Loucy (cell line): ENCODE measurements around the gene GTF3C4.

ENCODE experiments used
- H2AFZ ChIP-seq: fragments of 200-600 bp; sonication (generic); 2 replicates; pipeline ENCODE4 v1.6.0; 2016; ENCODE audit warnings: antibody characterized with exemption, mild to moderate bottlenecking, low read length, moderate library complexity
- H3F3A ChIP-seq: fragments of 200-600 bp; 2 replicates; pipeline ENCODE4 v1.6.0; 2016; ENCODE audit warnings: antibody characterized with exemption, low read depth, mild to moderate bottlenecking
- H3K27me3 ChIP-seq: fragments of 200-600 bp; sonication (generic); 2 replicates; pipeline ENCODE4 v1.6.1; 2014; ENCODE audit warnings: low read length, mild to moderate bottlenecking; ENCODE audit not compliant: insufficient read depth, poor library complexity, severe bottlenecking
- H3K36me3 ChIP-seq: fragments of 200-600 bp; sonication (generic); 2 replicates; pipeline ENCODE4 v1.6.1; 2016; ENCODE audit warnings: low read length; ENCODE audit not compliant: insufficient read depth
- H3K4me1 ChIP-seq: fragments of 200-600 bp; sonication (generic); 2 replicates; pipeline ENCODE4 v1.5.1; 2014; ENCODE audit warnings: low read length, mild to moderate bottlenecking; ENCODE audit not compliant: insufficient read depth, poor library complexity, severe bottlenecking
- H3K4me2 ChIP-seq: fragments of 200-600 bp; sonication (generic); 2 replicates; pipeline ENCODE4 v1.6.0; 2014; ENCODE audit warnings: antibody characterized with exemption, low read length, low read depth, mild to moderate bottlenecking; ENCODE audit not compliant: poor library complexity, severe bottlenecking
- H3K4me3 ChIP-seq: fragments of 200-600 bp; sonication (generic); 2 replicates; pipeline ENCODE4 v1.5.1; 2014; ENCODE audit warnings: low read length, mild to moderate bottlenecking, mixed read lengths; ENCODE audit not compliant: poor library complexity, severe bottlenecking
- H3K79me2 ChIP-seq: fragments of 200-600 bp; sonication (generic); 2 replicates; pipeline ENCODE4 v1.6.1; 2014; ENCODE audit warnings: low read length; ENCODE audit not compliant: insufficient read depth
- H3K9ac ChIP-seq: fragments of 200-600 bp; sonication (generic); 2 replicates; pipeline ENCODE4 v1.6.0; 2014; ENCODE audit warnings: mild to moderate bottlenecking, low read depth, low read length, moderate library complexity; ENCODE audit not compliant: poor library complexity, severe bottlenecking
- H3K9me2 ChIP-seq: fragments of 200-600 bp; sonication (generic); replicated peaks from 2 replicates; pipeline ENCODE4 v1.6.1; 2016; ENCODE audit warnings: low read depth, low read length, mixed read lengths
- H3K9me3 ChIP-seq: fragments of 200-600 bp; sonication (generic); 2 replicates; pipeline ENCODE4 v1.6.1; 2014; ENCODE audit warnings: mild to moderate bottlenecking, antibody characterized with exemption, low read length, low read depth; ENCODE audit not compliant: insufficient read depth
- H4K20me1 ChIP-seq: fragments of 200-600 bp; sonication (generic); 2 replicates; pipeline ENCODE4 v1.6.0; 2014; ENCODE audit warnings: antibody characterized with exemption, low read length, mild to moderate bottlenecking; ENCODE audit not compliant: insufficient read depth, poor library complexity, severe bottlenecking
- CTCF ChIP-seq: fragments of 200-600 bp; sonication (generic); conservative IDR thresholded peaks from 2 replicates; pipeline ENCODE4 v1.5.1; 2014; ENCODE audit warnings: mild to moderate bottlenecking, antibody characterized with exemption, low read length
- EZH2phosphoT487 ChIP-seq: fragments of 200-600 bp; IDR thresholded peaks from 2 replicates; pipeline ENCODE4 v1.6.1; 2018; ENCODE audit warnings: antibody characterized with exemption, mild to moderate bottlenecking, moderate library complexity, borderline replicate concordance

The GTF3C4 gene

GRCh38 chr9:132637351-132637750 is 32.9 kb upstream of the GTF3C4 start:
- H4K20me1 ChIP-seq, result no peaks in the 10 kb centered on the region

GRCh38 chr9:132637801-132638200 is 32.5 kb upstream of the GTF3C4 start:
- TF ChIP-seq EZH2phosphoT487, result no peak
- no peaks in the 10 kb centered on the region for H3K27me3 ChIP-seq
- no peak overlapping the region for H3K4me2 ChIP-seq

More at GRCh38 chr9:132637351-132637750, 32.9 kb upstream of the GTF3C4 start:
- H3K4me1 ChIP-seq, result no peaks in the 10 kb centered on the region
- H3K9me3 ChIP-seq, result no peaks in the 10 kb centered on the region
- no peaks in the 10 kb centered on the region for H3K9me2 ChIP-seq
- H2AFZ ChIP-seq, result no peak overlapping the region
- H3K4me2 ChIP-seq, result no peak overlapping the region
- peaks cover 31% of the 10 kb centered on the region; the same call in 1 of the 2 replicates for H3K36me3 ChIP-seq
- no peak overlapping the region for H3K9ac ChIP-seq
- H3K79me2 ChIP-seq, result no peaks in the 10 kb centered on the region
- TF ChIP-seq CTCF, result no peak
- TF ChIP-seq EZH2phosphoT487, result no peak
- no peaks in the 10 kb centered on the region for H3F3A ChIP-seq
- H3K27me3 ChIP-seq, result no peaks in the 10 kb centered on the region
- no peak overlapping the region for H3K4me3 ChIP-seq

GRCh38 chr9:132638240-132638639 is 32.0 kb upstream of the GTF3C4 start:
- Histone ChIP-seq H3K36me3 (peaks cover 37% of the 10 kb centered on the region; the same call in 1 of the 2 replicates), H3K9ac (no peak overlapping the region), H3F3A (no peaks in the 10 kb centered on the region), H2AFZ (no peak overlapping the region), H4K20me1 (no peaks in the 10 kb centered on the region), H3K9me3 (no peaks in the 10 kb centered on the region), H3K4me2 (no peak overlapping the region), H3K4me1 (no peaks in the 10 kb centered on the region), H3K9me2 (no peaks in the 10 kb centered on the region), H3K4me3 (no peak overlapping the region), H3K79me2 (no peaks in the 10 kb centered on the region), H3K27me3 (no peaks in the 10 kb centered on the region)
- TF ChIP-seq CTCF, result no peak
- no peak for TF ChIP-seq EZH2phosphoT487

More at GRCh38 chr9:132637801-132638200, 32.5 kb upstream of the GTF3C4 start:
- no peaks in the 10 kb centered on the region for H3K9me3 ChIP-seq
- H3K36me3 ChIP-seq, result peaks cover 32% of the 10 kb centered on the region; the same call in 1 of the 2 replicates
- no peak overlapping the region for H2AFZ ChIP-seq
- no peaks in the 10 kb centered on the region for H3K79me2 ChIP-seq
- no peak overlapping the region for H3K9ac ChIP-seq
- no peak overlapping the region for H3K4me3 ChIP-seq
- H3K9me2 ChIP-seq, result no peaks in the 10 kb centered on the region
- H3K4me1 ChIP-seq, result no peaks in the 10 kb centered on the region
- no peaks in the 10 kb centered on the region for H4K20me1 ChIP-seq
- no peaks in the 10 kb centered on the region for H3F3A ChIP-seq

- H3K79me2 ChIP-seq, result no peaks in the 10 kb centered on the region
- H3K36me3 ChIP-seq, result peaks cover 45% of the 10 kb centered on the region; the same call in 1 of the 2 replicates
- no peak overlapping the region for H2AFZ ChIP-seq
- no peaks in the 10 kb centered on the region for H3K27me3 ChIP-seq
- no peak overlapping the region for H3K4me3 ChIP-seq
- H3K4me1 ChIP-seq, result no peaks in the 10 kb centered on the region
- H4K20me1 ChIP-seq, result no peaks in the 10 kb centered on the region
- no peak overlapping the region for H3K4me2 ChIP-seq
- H3F3A ChIP-seq, result no peaks in the 10 kb centered on the region
- no peak for TF ChIP-seq CTCF
- no peaks in the 10 kb centered on the region for H3K9me2 ChIP-seq
- H3K9me3 ChIP-seq, result no peaks in the 10 kb centered on the region
- no peak overlapping the region for H3K9ac ChIP-seq
These were observed 30.9 kb upstream of the GTF3C4 start for GRCh38 chr9:132639322-132639721.
